HG03097 (cell line): ENCODE measurements around the gene KIF26A.
"Not testable (repeated sequence)": the region's sequence is repeated elsewhere in the genome, so short reads cannot be mapped to it uniquely, and the experiment has no call there.

Source experiments
- ATAC-seq: cut with Tn5 transposase; IDR thresholded peaks from one replicate; pipeline ENCODE4 v1.9.1; 2021; ENCODE audit not compliant: unreplicated experiment, low FRiP score

The KIF26A gene

GRCh38 chr14:104217486-104218360 is 79.3 kb downstream of the KIF26A start:
- ATAC-seq = no peak

GRCh38 chr14:104218361-104219180 is 80.2 kb downstream of the KIF26A start:
- ATAC-seq = no peak

GRCh38 chr14:104219731-104220214 is 81.4 kb downstream of the KIF26A start:
- no peak for ATAC-seq

- ATAC-seq = no peak
Observed at GRCh38 chr14:104220215-104221070, 82.1 kb downstream of the KIF26A start.

GRCh38 chr14:104221071-104221625 is 82.8 kb downstream of the KIF26A start:
- no peak for ATAC-seq

- no peak for ATAC-seq
Observed at GRCh38 chr14:104221636-104222369, 83.4 kb downstream of the KIF26A start.

DNA sequence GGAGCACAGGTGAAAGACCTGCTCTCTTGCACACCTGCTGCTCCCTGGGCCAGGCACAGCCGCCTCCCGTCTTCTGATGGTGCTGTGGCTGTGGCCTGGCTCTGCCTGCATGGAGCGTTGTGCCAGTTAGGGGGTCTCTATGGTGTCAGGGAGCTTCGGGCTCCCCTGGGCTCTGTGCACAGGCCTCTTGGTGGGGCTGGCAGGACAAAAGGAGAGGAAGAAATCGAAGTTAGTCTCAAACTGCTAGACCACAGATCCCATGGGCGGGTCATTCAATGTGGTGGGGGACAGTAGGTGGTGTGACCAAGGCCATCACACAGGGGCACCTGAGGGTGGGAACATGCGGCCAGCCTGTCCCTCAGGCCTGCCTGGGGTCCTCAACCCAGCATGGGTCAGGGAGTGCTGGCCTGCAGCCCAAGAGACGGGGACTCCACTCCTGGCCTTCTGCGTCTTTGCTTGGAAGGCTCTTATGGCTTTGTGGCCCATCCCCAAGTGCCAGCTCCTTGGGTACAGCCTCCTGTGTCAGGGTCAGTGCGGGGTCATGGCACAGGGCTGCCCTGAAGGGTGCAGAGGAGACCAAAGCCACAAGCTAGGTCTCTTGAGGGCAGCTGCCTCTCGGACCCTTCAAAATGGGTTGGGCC is 84.1 kb downstream of the KIF26A start:
- ATAC-seq = no peak

DNA sequence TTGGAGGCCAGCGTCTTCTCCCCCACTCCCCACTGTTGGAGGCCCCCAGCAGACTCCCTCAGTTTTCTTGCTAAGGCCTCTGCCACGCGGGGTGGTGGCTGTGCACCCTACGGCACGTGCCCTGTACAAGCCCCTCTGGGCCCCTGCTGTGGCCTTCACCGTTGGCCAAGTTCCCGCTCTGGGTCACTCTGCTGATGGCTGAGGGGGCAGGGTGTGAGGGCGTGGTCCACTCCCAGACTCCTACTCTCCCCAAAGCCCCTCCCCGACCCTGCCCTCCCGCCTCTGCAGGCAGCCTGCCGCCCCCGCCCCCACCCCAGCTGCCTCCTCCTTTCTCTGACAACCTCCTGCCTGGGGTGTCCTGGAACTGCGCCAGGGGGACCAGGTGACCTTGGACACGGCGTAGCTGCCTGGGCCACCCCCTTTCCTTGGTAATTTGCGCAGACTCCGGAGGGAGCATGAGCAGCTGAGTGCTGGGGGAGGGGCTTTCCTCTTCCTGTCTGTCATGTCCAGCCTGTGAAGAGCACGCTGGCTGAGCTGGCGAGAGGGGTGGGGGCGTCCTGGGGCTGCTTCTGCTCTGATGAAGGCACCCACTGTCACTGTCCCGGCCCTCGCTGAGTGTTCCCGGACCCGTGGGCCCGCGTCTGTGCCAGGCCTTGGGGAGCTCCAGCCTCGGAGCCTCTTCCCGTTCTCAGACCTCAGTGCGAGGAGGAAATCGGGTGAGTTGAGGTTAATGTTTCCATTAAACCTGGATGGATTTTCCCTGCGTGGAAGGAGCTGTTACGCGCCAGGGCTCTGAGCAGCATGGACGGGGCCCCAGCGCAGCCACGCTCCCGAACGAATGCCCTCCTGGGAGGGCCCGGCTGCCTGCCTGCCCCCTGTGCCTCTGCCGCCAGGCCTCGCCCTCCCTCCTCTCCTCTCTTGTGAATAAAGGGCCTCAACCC is 85.0 kb downstream of the KIF26A start:
- ATAC-seq = no peak

- no peak for ATAC-seq
Observed at GRCh38 chr14:104224131-104224505, 85.7 kb downstream of the KIF26A start.

GRCh38 chr14:104224506-104225277 is 86.3 kb downstream of the KIF26A start:
- ATAC-seq = no peak

- not testable (repeated sequence) for ATAC-seq
Observed at GRCh38 chr14:104225278-104226190, 87.1 kb downstream of the KIF26A start.

- ATAC-seq = no peak
Observed at GRCh38 chr14:104226421-104227383, 88.3 kb downstream of the KIF26A start.

- ATAC-seq = no peak
Observed at GRCh38 chr14:104227806-104228205, 89.4 kb downstream of the KIF26A start.

DNA sequence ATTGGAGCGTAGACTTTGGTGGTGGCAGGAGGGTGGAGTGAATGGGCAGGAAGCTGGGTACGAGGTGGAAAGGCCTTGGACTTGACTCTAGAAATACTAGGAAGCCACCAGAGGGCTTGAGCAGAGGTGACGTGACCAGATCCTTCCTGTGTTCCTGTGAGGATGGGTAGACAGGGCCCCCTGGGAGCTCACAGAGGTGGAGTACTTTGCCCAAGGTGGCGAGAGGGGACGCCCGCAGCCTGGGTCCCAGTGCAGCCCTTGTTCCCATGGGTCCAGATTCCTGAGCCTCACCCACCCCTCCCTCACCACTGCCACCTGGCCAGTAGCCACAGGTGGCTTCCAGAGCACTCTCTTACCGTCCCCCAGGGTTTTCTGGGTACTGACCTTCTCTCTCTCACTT is 89.8 kb downstream of the KIF26A start:
- no peak for ATAC-seq
